Ishikawa (cell line): ENCODE results near the gene EFNA1.

Experiments
- CEBPB ChIP-seq: IDR thresholded peaks from 2 replicates; pipeline ENCODE4 v1.6.1; 2012
- CREB1 ChIP-seq: IDR thresholded peaks from 2 replicates; pipeline ENCODE4 v1.6.1; 2012; ENCODE audit warnings: low read depth
- EGR1 ChIP-seq: IDR thresholded peaks from 2 replicates; pipeline ENCODE4 v1.6.1; 2012
- EP300 ChIP-seq: IDR thresholded peaks from 2 replicates; pipeline ENCODE4 v1.6.1; 2012; ENCODE audit warnings: borderline replicate concordance
- FOXM1 ChIP-seq: IDR thresholded peaks from 2 replicates; pipeline ENCODE4 v1.6.1; 2012; ENCODE audit warnings: low read depth, borderline replicate concordance
- MAX ChIP-seq: IDR thresholded peaks from 2 replicates; pipeline ENCODE4 v1.6.1; 2012
- NFIC ChIP-seq: IDR thresholded peaks from 2 replicates; pipeline ENCODE4 v1.6.1; 2012
- RAD21 ChIP-seq: IDR thresholded peaks from 2 replicates; pipeline ENCODE4 v1.6.1; 2012; ENCODE audit warnings: low read depth
- TAF1 ChIP-seq: IDR thresholded peaks from 2 replicates; pipeline ENCODE4 v1.6.1; 2012; ENCODE audit warnings: low read depth, mild to moderate bottlenecking
- TCF12 ChIP-seq: IDR thresholded peaks from 2 replicates; pipeline ENCODE4 v1.6.1; 2012; ENCODE audit warnings: low read depth
- TEAD4 ChIP-seq: IDR thresholded peaks from 2 replicates; pipeline ENCODE4 v1.6.1; 2012
- YY1 ChIP-seq: IDR thresholded peaks from 2 replicates; pipeline ENCODE4 v1.6.1; 2012; ENCODE audit warnings: low read depth
- ZBTB7A ChIP-seq: IDR thresholded peaks from 2 replicates; pipeline ENCODE4 v1.6.1; 2012; ENCODE audit warnings: low read depth
- TF ChIP-seq, protein P1 (sequence below): IDR thresholded peaks from 2 replicates; pipeline ENCODE4 v1.6.1; 2012
- TF ChIP-seq, protein P2 (sequence below): IDR thresholded peaks from 2 replicates; pipeline ENCODE4 v1.6.1; 2012; ENCODE audit warnings: low read depth, mild to moderate bottlenecking

EFNA1 gene

DNA sequence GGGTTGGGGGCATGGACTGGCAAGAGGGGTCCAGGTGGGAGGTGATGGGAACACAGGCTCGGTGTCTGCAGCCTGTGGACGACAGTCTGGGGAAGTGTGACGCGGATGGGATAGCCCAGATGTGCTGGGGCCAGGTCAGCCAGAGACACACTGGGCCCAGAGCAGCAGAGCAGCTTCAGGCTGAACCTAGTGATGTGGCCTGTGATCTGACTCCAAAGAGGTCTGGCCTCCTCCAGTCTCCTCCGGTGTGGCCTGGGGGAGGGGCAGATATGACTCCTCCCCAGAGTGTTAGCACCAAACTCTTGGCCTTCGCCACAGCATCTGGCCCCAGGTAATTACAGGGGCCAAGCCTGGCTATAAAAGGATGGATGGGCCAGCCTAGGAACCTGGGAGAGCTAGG, 35.5 kb upstream of the EFNA1 start:
- no peak for TF ChIP-seq CEBPB
- TF ChIP-seq TAF1 = 0 out of 2 replicates have a peak, but pooled peaks have one; percentile 15

GRCh38 chr1:155092641-155093040, 35.0 kb upstream of the EFNA1 start:
- TF ChIP-seq TEAD4 (no peak), ZBTB7A (no peak), EGR1 (no peak), CEBPB (no peak), EP300 (no peak)

GRCh38 chr1:155093911-155094621, 33.6 kb upstream of the EFNA1 start:
- TF ChIP-seq FOXM1 (no peak), RAD21 (peak; percentile 67), TEAD4 (no peak), ZBTB7A (no peak), NFIC (0 out of 2 replicates have a peak, but pooled peaks have one; percentile 27), YY1 (no peak)
- TF ChIP-seq, protein P1, sequence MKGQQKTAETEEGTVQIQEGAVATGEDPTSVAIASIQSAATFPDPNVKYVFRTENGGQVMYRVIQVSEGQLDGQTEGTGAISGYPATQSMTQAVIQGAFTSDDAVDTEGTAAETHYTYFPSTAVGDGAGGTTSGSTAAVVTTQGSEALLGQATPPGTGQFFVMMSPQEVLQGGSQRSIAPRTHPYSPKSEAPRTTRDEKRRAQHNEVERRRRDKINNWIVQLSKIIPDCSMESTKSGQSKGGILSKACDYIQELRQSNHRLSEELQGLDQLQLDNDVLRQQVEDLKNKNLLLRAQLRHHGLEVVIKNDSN = no peak

GRCh38 chr1:155094622-155094948, 33.1 kb upstream of the EFNA1 start:
- no peak for TF ChIP-seq EGR1
- TF ChIP-seq FOXM1 = no peak

- TF ChIP-seq TCF12 = no peak
- TF ChIP-seq TAF1 = no peak
Measured at GRCh38 chr1:155099331-155099730, 28.3 kb upstream of the EFNA1 start.

GRCh38 chr1:155103325-155103724, 24.4 kb upstream of the EFNA1 start:
- no peak for TF ChIP-seq EGR1
- no peak for TF ChIP-seq TCF12
- TF ChIP-seq MAX = no peak
- TF ChIP-seq, protein P1 = no peak
- TF ChIP-seq NFIC = no peak
- no peak for TF ChIP-seq TEAD4
- TF ChIP-seq TAF1 = no peak
- no peak for TF ChIP-seq FOXM1
- TF ChIP-seq CREB1 = no peak
- TF ChIP-seq YY1 = no peak

GRCh38 chr1:155104605-155105534, 22.8 kb upstream of the EFNA1 start:
- TF ChIP-seq MAX = no peak
- no peak for TF ChIP-seq EP300
- TF ChIP-seq RAD21 = no peak
- TF ChIP-seq, protein P2, sequence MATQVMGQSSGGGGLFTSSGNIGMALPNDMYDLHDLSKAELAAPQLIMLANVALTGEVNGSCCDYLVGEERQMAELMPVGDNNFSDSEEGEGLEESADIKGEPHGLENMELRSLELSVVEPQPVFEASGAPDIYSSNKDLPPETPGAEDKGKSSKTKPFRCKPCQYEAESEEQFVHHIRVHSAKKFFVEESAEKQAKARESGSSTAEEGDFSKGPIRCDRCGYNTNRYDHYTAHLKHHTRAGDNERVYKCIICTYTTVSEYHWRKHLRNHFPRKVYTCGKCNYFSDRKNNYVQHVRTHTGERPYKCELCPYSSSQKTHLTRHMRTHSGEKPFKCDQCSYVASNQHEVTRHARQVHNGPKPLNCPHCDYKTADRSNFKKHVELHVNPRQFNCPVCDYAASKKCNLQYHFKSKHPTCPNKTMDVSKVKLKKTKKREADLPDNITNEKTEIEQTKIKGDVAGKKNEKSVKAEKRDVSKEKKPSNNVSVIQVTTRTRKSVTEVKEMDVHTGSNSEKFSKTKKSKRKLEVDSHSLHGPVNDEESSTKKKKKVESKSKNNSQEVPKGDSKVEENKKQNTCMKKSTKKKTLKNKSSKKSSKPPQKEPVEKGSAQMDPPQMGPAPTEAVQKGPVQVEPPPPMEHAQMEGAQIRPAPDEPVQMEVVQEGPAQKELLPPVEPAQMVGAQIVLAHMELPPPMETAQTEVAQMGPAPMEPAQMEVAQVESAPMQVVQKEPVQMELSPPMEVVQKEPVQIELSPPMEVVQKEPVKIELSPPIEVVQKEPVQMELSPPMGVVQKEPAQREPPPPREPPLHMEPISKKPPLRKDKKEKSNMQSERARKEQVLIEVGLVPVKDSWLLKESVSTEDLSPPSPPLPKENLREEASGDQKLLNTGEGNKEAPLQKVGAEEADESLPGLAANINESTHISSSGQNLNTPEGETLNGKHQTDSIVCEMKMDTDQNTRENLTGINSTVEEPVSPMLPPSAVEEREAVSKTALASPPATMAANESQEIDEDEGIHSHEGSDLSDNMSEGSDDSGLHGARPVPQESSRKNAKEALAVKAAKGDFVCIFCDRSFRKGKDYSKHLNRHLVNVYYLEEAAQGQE = no peak
- TF ChIP-seq YY1 = no peak
- no peak for TF ChIP-seq NFIC
- no peak for TF ChIP-seq EGR1
- no peak for TF ChIP-seq ZBTB7A
- TF ChIP-seq FOXM1 = no peak
- no peak for TF ChIP-seq CEBPB
- no peak for TF ChIP-seq TCF12
- TF ChIP-seq CREB1 = no peak
- TF ChIP-seq TAF1 = no peak
- TF ChIP-seq, protein P1 = no peak
- no peak for TF ChIP-seq TEAD4
